ENCODE measurements around the gene BNIP3.

Gene BNIP3

GRCh38 chr10:131930586-131931330 is 51.0 kb downstream of the BNIP3 start:
- TF ChIP-seq, protein P1, sequence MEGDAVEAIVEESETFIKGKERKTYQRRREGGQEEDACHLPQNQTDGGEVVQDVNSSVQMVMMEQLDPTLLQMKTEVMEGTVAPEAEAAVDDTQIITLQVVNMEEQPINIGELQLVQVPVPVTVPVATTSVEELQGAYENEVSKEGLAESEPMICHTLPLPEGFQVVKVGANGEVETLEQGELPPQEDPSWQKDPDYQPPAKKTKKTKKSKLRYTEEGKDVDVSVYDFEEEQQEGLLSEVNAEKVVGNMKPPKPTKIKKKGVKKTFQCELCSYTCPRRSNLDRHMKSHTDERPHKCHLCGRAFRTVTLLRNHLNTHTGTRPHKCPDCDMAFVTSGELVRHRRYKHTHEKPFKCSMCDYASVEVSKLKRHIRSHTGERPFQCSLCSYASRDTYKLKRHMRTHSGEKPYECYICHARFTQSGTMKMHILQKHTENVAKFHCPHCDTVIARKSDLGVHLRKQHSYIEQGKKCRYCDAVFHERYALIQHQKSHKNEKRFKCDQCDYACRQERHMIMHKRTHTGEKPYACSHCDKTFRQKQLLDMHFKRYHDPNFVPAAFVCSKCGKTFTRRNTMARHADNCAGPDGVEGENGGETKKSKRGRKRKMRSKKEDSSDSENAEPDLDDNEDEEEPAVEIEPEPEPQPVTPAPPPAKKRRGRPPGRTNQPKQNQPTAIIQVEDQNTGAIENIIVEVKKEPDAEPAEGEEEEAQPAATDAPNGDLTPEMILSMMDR (IDR thresholded peaks at IDR 0.05) = no peak
- no peak for TF ChIP-seq ZFX (IDR thresholded peaks at IDR 0.05; ENCODE audit: borderline replicate concordance)
- H3K27ac ChIP-seq = no peak overlapping the region

GRCh38 chr10:131930150-131930549 is 51.6 kb downstream of the BNIP3 start:
- no peak overlapping the region for H3K27ac ChIP-seq

GRCh38 chr10:131929122-131929845 is 52.4 kb downstream of the BNIP3 start:
- no peak overlapping the region for H3K27ac ChIP-seq
- TF ChIP-seq ZFX (IDR thresholded peaks at IDR 0.05; ENCODE audit: borderline replicate concordance) = no peak
- TF ChIP-seq, protein P1 (IDR thresholded peaks at IDR 0.05) = no peak

More at GRCh38 chr10:131930150-131930549, 51.6 kb downstream of the BNIP3 start:
- TF ChIP-seq ZFX (IDR thresholded peaks at IDR 0.05; ENCODE audit: borderline replicate concordance) = no peak
- TF ChIP-seq, protein P1 (IDR thresholded peaks at IDR 0.05) = no peak

DNA sequence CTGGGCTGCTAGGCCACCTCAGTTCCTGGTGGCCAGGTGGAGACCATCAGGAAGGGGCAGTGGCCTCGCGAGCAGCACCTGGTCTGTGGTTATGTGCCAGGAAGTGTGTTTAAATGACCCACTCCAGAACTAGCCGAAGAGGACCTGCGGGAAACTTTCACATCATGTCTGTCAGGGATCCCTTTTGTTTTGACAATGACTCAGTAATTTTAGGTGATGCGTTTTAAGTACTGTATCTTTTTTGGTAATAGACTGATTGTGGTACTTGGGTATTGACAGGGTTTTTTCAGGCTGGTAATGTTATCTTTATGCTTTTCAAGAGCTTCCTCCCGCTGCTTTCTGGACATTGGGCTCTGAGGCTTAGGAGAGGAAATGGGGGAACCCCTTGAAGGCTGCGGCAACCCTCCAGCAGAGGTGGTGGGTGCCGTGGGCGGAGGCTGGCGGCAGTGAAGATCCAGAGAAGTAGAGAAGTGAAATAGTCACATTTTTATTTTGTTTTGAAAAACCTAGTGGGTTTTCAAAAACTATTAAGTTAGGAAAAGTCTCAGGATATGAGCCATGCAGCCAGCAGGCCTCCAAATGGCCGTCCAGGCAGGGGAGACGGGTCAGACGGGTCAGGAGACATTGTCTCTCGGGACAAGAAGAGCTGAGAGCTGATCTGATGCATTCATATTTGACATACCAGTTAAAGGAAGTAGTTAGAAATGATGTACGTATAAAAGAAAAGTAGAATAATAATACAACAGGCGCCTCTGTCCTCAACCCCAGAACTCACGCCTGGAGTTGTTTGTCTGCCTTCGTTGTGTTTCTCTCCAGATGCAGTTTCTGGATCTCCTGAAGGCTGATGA is 53.3 kb downstream of the BNIP3 start:
- no peak overlapping the region for H3K27ac ChIP-seq
- TF ChIP-seq, protein P1 (IDR thresholded peaks at IDR 0.05) = no peak
- TF ChIP-seq ZFX (IDR thresholded peaks at IDR 0.05; ENCODE audit: borderline replicate concordance) = no peak

DNA sequence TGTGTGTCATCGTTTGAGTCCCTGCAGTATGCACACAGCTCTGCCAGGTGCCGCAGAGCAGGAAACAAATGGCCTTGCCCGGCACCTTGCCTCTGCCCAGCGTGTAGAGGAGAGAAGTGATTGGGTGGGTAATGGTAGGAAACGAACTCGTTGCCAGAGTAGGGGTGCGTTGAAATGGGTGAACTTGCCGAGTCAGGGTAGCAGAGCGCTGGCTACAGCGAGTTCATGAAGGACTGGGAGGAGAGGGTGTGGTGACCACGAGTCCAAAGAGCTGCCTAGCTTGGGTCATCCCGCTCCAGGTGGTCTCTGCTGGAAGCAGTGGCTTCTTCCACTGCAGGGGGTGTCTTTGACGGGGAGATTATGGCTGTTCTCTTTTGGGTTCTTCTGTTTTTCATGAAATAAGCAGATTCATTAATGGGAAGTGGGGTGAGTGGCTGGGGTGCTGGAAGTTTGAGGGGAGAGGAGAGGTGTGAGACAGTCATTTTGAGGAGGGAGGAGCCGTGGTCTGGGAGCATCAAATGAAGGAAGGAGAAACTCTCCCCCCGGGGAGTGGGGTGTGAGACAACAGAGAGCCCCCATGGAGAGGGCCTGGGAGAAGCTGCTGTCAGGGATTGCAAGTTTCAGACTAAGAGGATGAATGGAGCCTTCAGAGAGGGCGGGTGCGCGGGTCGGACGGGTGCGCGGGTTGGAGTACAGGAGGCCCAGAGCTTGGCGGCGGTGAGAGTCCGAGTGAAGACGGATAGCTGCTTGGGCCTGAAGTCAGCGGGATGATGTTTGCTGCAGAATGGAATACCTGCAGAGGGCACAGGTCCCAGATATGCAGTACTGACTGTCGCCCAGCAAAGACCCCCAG is 54.8 kb downstream of the BNIP3 start:
- TF ChIP-seq ZFX (IDR thresholded peaks at IDR 0.05; ENCODE audit: borderline replicate concordance) = no peak
- TF ChIP-seq, protein P1 (IDR thresholded peaks at IDR 0.05) = no peak
- no peak overlapping the region for H3K27ac ChIP-seq

- no peak overlapping the region for H3K27ac ChIP-seq
- TF ChIP-seq, protein P1 (IDR thresholded peaks at IDR 0.05) = no peak
- no peak for TF ChIP-seq ZFX (IDR thresholded peaks at IDR 0.05; ENCODE audit: borderline replicate concordance)
Measured at GRCh38 chr10:131926253-131926652, 55.5 kb downstream of the BNIP3 start.
